ENCODE results near the gene MLLT6.

Gene MLLT6

DNA sequence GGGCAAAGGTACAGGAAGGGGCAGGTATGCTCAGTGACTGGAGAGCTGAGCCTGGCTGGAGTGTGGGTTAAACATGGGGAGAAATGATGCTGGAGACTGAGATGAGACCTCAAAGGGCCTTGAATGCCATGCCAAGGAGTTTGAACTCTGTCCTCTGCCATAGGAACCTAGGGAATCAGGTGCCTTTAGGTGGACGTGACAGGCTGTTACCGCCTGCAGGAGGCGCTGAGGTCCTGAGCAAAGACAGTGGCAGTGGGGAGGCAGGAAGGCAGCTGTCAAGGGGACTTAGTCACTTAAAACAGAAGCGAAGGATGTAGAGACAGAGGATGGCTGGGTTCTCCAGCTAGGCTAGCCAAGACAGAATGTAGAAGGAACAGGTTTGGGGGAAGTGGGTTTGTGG, 56.5 kb downstream of the MLLT6 start:
- TF ChIP-seq, protein P1, sequence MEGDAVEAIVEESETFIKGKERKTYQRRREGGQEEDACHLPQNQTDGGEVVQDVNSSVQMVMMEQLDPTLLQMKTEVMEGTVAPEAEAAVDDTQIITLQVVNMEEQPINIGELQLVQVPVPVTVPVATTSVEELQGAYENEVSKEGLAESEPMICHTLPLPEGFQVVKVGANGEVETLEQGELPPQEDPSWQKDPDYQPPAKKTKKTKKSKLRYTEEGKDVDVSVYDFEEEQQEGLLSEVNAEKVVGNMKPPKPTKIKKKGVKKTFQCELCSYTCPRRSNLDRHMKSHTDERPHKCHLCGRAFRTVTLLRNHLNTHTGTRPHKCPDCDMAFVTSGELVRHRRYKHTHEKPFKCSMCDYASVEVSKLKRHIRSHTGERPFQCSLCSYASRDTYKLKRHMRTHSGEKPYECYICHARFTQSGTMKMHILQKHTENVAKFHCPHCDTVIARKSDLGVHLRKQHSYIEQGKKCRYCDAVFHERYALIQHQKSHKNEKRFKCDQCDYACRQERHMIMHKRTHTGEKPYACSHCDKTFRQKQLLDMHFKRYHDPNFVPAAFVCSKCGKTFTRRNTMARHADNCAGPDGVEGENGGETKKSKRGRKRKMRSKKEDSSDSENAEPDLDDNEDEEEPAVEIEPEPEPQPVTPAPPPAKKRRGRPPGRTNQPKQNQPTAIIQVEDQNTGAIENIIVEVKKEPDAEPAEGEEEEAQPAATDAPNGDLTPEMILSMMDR (conservative IDR thresholded peaks at IDR 0.05; ENCODE audit: low read depth, low read length): peak; percentile 65
- DNase-seq (ENCODE audit: low read depth): peak; percentile 58
- no peak overlapping the region for H3K4me3 ChIP-seq (ENCODE audit: low read depth, low read length)

DNA sequence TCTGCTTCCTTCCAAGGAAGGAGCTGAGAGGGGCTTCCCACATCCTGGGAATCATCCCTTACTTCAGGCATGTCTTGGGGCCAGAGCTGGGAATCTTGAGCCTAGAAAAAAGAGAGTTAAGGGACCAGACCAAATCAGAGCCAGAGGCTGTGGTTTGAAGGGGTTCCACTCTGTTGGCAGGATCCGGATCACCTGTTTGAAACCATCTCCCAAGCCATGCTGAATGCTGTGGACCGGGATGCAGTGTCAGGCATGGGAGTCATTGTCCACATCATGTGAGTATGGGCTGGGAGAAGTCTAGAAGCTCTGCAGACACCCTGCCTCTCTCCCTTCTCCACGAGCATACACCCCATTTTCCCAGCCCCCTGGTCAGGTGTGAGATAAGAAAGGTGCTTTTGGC, 57.2 kb downstream of the MLLT6 start:
- no peak overlapping the region for H3K4me3 ChIP-seq (ENCODE audit: low read depth, low read length)
- TF ChIP-seq, protein P1 (conservative IDR thresholded peaks at IDR 0.05; ENCODE audit: low read depth, low read length): no peak
- no peak for DNase-seq (ENCODE audit: low read depth)

DNA sequence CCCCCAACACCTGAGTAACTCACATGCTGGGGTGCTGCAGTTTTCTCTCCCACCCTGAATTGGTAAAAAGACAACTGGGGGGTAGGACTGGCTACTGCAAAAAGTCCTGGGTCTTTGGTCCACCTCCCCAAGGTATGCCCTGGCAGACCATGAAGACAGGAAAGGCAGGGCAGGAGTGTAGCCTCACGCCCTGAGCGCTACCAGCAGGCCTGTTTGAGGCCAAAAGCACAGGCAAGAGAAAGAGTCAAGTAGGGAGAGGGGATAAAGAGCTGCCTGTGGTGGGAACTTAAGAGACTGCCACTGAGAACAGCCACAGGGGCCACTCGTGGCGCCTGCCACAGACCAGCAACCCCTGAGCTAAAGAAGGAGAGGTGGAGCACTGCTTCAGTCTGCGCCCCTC, 61.3 kb downstream of the MLLT6 start:
- DNase-seq (ENCODE audit: low read depth): no peak
- TF ChIP-seq, protein P1 (conservative IDR thresholded peaks at IDR 0.05; ENCODE audit: low read depth, low read length): no peak
- no peak overlapping the region for H3K4me3 ChIP-seq (ENCODE audit: low read depth, low read length)

DNA sequence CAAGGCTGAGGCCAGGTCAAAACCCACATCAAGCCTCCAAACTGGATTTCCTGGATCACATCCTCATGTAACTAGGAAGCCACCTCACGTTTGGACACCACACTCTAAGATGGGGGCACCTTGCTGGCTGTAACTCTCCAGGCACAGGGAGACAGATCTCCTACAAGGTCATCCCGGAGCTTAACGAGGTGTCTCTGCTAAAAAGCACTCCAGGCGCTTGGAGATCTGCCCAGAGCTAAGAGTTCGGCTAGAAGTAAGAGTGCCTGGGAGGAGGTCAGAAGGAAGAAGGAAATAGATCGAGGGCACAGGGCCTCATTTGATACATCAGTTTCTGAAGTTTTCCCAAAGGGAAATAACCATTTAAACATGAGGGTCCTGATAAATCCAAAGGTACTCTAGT, 63.3 kb downstream of the MLLT6 start:
- TF ChIP-seq, protein P1 (conservative IDR thresholded peaks at IDR 0.05; ENCODE audit: low read depth, low read length): no peak

DNA sequence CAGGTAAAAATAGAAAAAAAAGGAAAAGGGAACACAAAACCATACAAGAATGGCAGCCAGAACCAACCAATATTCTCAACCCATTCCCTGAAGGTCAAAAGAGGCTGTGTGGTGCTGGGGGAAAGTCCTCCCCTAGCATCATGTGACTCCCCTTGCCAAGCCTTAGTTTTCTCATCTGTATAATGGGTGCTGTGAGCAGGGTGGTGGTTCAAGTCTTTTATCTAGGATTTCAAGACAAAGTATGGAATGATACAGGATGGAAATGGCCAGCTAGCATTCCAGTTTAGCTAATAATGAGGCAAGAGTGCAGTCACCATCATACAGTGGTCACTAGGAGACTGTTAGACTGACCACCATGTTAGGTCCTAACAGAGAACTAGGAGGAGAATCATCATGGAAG, 68.2 kb downstream of the MLLT6 start:
- TF ChIP-seq, protein P1 (conservative IDR thresholded peaks at IDR 0.05; ENCODE audit: low read depth, low read length): no peak

More for the DNA sequence above, 63.3 kb downstream of the MLLT6 start:
- no peak overlapping the region for H3K4me3 ChIP-seq (ENCODE audit: low read depth, low read length)
- no peak for DNase-seq (ENCODE audit: low read depth)

DNA sequence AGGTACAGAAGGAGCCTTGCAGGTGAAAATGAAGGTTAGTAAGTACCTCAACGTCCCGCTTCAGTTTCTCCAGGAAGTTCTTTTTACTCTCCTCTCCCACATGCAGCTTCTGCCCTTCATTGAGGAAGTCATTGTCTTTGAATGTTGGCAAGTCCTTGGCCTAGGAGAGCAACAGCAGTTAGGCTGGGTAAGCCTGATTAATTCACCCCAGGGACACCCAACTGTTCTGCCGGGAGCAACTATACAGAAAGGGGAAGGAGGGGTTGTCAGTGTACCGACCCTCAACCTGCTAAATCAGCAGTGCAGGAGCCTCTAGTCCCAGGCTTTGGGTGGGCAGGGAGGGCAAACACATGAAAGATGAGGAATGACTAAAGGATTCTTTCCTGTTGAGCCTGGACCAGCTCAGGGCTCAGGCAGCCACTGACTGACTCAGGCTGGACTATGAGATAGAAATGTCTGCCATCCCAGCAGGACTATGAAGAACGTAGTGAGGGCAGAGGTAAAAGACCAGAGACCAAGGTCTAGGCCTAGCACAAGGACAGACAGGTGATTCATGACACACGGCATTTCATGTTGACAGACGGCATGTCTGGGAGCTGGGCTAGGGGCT, 72.7 kb downstream of the MLLT6 start:
- H3K4me3 ChIP-seq (ENCODE audit: low read depth, low read length): no peak overlapping the region
- DNase-seq (ENCODE audit: low read depth): no peak
- TF ChIP-seq, protein P1 (conservative IDR thresholded peaks at IDR 0.05; ENCODE audit: low read depth, low read length): no peak

More for the DNA sequence above, 68.2 kb downstream of the MLLT6 start:
- no peak overlapping the region for H3K4me3 ChIP-seq (ENCODE audit: low read depth, low read length)
- DNase-seq (ENCODE audit: low read depth): no peak

Measured in choroid plexus epithelial cell (primary cell).